Measurements from ENCODE around the gene FBLN7. TPM values are rescaled to one million over a fixed set of nuclear protein-coding genes. Genes with fewer than 3 reads are reported as not detected.

The FBLN7 gene
- total RNA-seq, 1 donor from 2014 or later: 0.31 TPM

DNA sequence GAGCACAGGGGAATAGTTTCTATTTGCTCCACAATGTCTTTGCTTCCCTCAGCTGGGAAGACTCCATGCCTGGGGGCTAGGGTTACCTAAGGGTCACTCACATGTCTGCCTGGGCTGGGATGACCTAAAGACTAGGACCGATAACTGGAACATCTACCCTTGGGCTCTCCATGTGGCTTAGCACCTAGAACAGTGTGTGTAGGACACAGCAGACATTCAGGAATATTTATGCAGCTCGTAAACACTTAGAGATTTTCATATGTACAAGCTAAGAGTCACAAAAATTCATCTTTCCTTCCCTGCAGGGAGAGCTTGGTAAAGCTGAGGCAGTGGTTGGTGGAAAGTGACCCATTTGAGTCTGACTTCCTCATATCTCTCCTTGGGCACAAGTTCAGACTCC, 55.8 kb downstream of the FBLN7 start:
- no peaks in the 10 kb centered on the region for H3K36me3 Mint-ChIP-seq (ENCODE audit: low read depth)
- ChIA-PET CTCF (no interaction called here), POLR2A (no interaction called here)
- no peak overlapping the region for H3K27ac Mint-ChIP-seq
- DNase-seq (no peak), ATAC-seq (ENCODE audit: low read depth) (no peak)
- intact Hi-C loops (cut with micrococcal nuclease): no loop called here
- TF ChIP-seq, protein P1, sequence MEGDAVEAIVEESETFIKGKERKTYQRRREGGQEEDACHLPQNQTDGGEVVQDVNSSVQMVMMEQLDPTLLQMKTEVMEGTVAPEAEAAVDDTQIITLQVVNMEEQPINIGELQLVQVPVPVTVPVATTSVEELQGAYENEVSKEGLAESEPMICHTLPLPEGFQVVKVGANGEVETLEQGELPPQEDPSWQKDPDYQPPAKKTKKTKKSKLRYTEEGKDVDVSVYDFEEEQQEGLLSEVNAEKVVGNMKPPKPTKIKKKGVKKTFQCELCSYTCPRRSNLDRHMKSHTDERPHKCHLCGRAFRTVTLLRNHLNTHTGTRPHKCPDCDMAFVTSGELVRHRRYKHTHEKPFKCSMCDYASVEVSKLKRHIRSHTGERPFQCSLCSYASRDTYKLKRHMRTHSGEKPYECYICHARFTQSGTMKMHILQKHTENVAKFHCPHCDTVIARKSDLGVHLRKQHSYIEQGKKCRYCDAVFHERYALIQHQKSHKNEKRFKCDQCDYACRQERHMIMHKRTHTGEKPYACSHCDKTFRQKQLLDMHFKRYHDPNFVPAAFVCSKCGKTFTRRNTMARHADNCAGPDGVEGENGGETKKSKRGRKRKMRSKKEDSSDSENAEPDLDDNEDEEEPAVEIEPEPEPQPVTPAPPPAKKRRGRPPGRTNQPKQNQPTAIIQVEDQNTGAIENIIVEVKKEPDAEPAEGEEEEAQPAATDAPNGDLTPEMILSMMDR (IDR thresholded peaks at IDR 0.05): no peak
- peaks cover 3% of the 10 kb centered on the region for H3K4me1 Mint-ChIP-seq
- H3K9me3 Mint-ChIP-seq: no peaks in the 10 kb centered on the region
- H3K27me3 Mint-ChIP-seq: no peaks in the 10 kb centered on the region
- no peak overlapping the region for H3K4me3 Mint-ChIP-seq

DNA sequence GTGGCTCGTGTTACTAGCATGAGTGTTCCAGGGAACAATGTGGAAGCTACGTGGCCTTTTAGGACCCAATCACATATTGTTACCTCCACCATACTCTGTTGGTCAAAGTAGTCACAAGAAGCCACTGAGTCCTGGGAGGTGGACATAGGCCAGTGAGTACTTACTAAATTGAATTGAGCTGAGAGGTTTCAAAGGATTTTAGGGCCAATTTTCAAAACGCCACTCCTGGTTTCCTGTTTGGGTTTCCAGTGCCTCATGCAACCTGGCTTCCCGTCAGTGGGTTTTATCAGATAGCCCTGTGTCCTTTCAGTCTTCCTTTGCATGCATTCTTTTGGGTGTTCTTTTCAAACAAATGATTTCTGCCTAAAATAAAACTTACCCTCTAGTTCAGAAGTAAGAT, 56.3 kb downstream of the FBLN7 start:
- intact Hi-C loops (cut with micrococcal nuclease): no loop called here
- CTCF ChIA-PET: no interaction called here
- no peak overlapping the region for H3K4me3 Mint-ChIP-seq

DNA sequence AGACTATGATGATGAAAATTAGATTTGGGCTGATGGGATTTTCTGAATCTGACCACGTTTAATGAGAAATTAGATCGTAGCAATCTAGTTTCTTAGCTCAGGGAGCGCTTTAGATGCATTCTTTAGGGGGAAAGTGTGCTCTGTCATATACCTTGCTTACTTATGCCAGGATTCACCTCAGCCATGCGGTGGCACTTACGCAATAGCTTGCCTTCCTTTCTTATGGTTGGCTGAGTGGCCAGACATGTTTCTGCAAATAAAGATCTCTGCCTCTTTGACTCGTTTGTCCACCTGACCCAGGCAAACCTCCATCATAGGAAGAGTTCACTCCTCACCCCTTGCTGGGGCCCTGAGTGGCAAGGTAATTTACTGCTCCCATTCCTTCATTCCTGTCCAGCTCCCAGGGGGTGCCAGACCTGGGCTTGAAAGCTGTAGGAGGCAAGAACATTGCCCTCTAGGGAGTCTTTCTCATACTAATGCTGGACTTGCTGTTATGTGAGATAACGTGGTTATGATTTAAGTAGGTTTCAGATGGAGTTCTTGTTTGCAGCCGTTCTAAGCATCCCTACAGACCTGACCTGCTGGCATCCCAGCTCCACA, 57.1 kb downstream of the FBLN7 start:
- CTCF ChIA-PET: no interaction called here
- H3K36me3 Mint-ChIP-seq (ENCODE audit: low read depth): no peaks in the 10 kb centered on the region
- POLR2A ChIA-PET: no interaction called here
- H3K27me3 Mint-ChIP-seq: no peaks in the 10 kb centered on the region
- H3K4me3 Mint-ChIP-seq: no peak overlapping the region
- DNase-seq: no peak
- intact Hi-C loops (cut with micrococcal nuclease): no loop called here
- TF ChIP-seq, protein P1 (IDR thresholded peaks at IDR 0.05): no peak
- ATAC-seq (ENCODE audit: low read depth): no peak
- no peaks in the 10 kb centered on the region for H3K4me1 Mint-ChIP-seq
- H3K9me3 Mint-ChIP-seq: peaks cover 5% of the 10 kb centered on the region
- H3K27ac Mint-ChIP-seq: no peak overlapping the region

More for the DNA sequence above, 56.3 kb downstream of the FBLN7 start:
- Mint-ChIP-seq H3K27me3 (no peaks in the 10 kb centered on the region), H3K9me3 (peaks cover 2% of the 10 kb centered on the region), H3K36me3 (ENCODE audit: low read depth) (no peaks in the 10 kb centered on the region), H3K4me1 (no peaks in the 10 kb centered on the region), H3K27ac (no peak overlapping the region)
- no peak for ATAC-seq (ENCODE audit: low read depth)
- TF ChIP-seq, protein P1 (IDR thresholded peaks at IDR 0.05): no peak
- no peak for DNase-seq
- POLR2A ChIA-PET: no interaction called here

DNA sequence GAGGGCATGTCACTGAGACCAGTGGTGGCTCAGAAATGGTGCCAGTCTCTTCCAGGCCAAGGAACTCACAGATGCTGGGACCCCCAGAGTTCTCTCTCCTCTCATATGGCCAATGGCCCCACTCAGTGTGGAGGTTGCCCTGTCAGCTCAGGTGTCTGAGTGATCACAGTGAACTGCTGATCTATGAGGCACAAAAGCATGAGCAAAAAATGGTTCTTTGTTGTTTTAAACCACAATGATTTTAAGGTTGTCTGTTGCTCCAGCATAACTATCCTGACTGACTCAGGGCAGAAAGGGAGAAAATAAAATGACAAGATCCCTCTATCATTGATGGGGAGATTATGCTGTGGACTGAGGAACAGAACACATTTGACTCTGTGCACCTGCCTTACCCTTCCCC, 57.8 kb downstream of the FBLN7 start:
- ChIA-PET CTCF (no interaction called here), POLR2A (no interaction called here)
- no peaks in the 10 kb centered on the region for H3K36me3 Mint-ChIP-seq (ENCODE audit: low read depth)
- intact Hi-C loops (cut with micrococcal nuclease): no loop called here
- DNase-seq (no peak), ATAC-seq (ENCODE audit: low read depth) (no peak)
- H3K4me1 Mint-ChIP-seq: no peaks in the 10 kb centered on the region
- TF ChIP-seq, protein P1 (IDR thresholded peaks at IDR 0.05): no peak
- H3K9me3 Mint-ChIP-seq: peaks cover 5% of the 10 kb centered on the region
- no peak overlapping the region for H3K4me3 Mint-ChIP-seq
- H3K27me3 Mint-ChIP-seq: no peaks in the 10 kb centered on the region
- no peak overlapping the region for H3K27ac Mint-ChIP-seq

DNA sequence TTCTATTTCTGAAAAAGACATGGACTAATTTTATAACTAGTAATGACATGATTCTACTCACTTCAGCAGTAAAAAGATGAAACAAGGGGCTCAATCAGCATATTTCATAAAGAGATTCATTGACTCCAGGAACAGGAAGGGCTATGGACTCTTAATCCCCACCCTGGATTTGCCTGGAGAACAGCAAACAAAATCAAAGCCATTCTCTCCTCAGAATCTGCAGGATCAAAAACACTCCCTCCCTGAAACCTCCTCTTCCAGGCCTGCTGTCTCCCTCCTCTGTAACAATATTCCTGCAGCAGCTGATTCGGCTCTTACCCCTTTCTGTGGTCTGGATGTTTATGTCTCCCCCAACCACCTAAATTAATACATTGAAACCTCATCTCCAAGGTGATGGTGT, 59.7 kb downstream of the FBLN7 start:
- CTCF ChIA-PET: no interaction called here
- DNase-seq (no peak), ATAC-seq (ENCODE audit: low read depth) (no peak)
- Mint-ChIP-seq H3K4me1 (no peaks in the 10 kb centered on the region), H3K27me3 (no peaks in the 10 kb centered on the region), H3K36me3 (ENCODE audit: low read depth) (no peaks in the 10 kb centered on the region), H3K27ac (no peak overlapping the region), H3K4me3 (no peak overlapping the region), H3K9me3 (peaks cover 7% of the 10 kb centered on the region)
- POLR2A ChIA-PET: no interaction called here
- intact Hi-C loops (cut with micrococcal nuclease): no loop called here
- TF ChIP-seq, protein P1 (IDR thresholded peaks at IDR 0.05): no peak

Measured in activated B cell treated with CpG ODN at 0.5 μM for 24 hours (primary cell).